Left ventricle myocardium inferior (tissue), 1 donor: ENCODE results near the gene ERICH6B. TPM values are rescaled to one million over a fixed set of nuclear protein-coding genes. Genes with fewer than 3 reads are reported as not detected.

Experiments used
- DNase-seq: peaks from one replicate; pipeline ENCODE4 v3.0.0-alpha.2; 2020
- H3K27ac ChIP-seq: fragments of 200-600 bp; replicated peaks from 2 replicates; pipeline ENCODE4 v1.8.0; 2021
- H3K27me3 ChIP-seq: fragments of 200-600 bp; 2 replicates; pipeline ENCODE4 v1.8.0; 2021; ENCODE audit warnings: low read depth
- H3K36me3 ChIP-seq: fragments of 200-600 bp; 2 replicates; pipeline ENCODE4 v1.8.0; 2021
- H3K4me1 ChIP-seq: fragments of 200-600 bp; 2 replicates; pipeline ENCODE4 v1.8.0; 2021
- H3K4me3 ChIP-seq: fragments of 200-600 bp; 2 replicates; pipeline ENCODE4 v1.8.0; 2021; ENCODE audit warnings: mild to moderate bottlenecking, moderate library complexity
- H3K9me3 ChIP-seq: fragments of 200-600 bp; replicated peaks from 2 replicates; pipeline ENCODE4 v1.8.0; 2021
- intact Hi-C: fragments of 100-400 bp; cut with micrococcal nuclease; formaldehyde crosslinking; loops from one replicate; pipeline ENCODE4 v1.11.0; 2022
- total RNA-seq: library from RNA; stranded (reverse); fragmentation: NEBNext Ultra II Directional; extraction: Animal tissue kit (Norgen Biotek cat#: 25700); gene quantifications from one replicate; pipeline ENCODE4 v1.2.1, GENCODE V29; 2021
- TF ChIP-seq, protein P1 (sequence below): fragments of 200-600 bp; IDR thresholded peaks from 2 replicates; pipeline ENCODE4 v1.8.0; 2021; ENCODE audit warnings: antibody characterized with exemption, mild to moderate bottlenecking, borderline replicate concordance
- donor health status: DM: no; HTN: yes; CAD: no; lungs with severe emphysema.

ERICH6B gene
- total RNA-seq, 1 donor from 2014 or later, result not detected

GRCh38 chr13:45536224-45536623 lies 79.3 kb downstream of the ERICH6B start:
- DNase-seq, result no peak
- intact Hi-C loops, result no loop called here
- Histone ChIP-seq H3K4me1 (no peaks in the 10 kb centered on the region), H3K4me3 (no peak overlapping the region), H3K27ac (no peak overlapping the region), H3K27me3 (no peaks in the 10 kb centered on the region), H3K9me3 (no peaks in the 10 kb centered on the region), H3K36me3 (peaks cover 54% of the 10 kb centered on the region)
- TF ChIP-seq, protein P1, sequence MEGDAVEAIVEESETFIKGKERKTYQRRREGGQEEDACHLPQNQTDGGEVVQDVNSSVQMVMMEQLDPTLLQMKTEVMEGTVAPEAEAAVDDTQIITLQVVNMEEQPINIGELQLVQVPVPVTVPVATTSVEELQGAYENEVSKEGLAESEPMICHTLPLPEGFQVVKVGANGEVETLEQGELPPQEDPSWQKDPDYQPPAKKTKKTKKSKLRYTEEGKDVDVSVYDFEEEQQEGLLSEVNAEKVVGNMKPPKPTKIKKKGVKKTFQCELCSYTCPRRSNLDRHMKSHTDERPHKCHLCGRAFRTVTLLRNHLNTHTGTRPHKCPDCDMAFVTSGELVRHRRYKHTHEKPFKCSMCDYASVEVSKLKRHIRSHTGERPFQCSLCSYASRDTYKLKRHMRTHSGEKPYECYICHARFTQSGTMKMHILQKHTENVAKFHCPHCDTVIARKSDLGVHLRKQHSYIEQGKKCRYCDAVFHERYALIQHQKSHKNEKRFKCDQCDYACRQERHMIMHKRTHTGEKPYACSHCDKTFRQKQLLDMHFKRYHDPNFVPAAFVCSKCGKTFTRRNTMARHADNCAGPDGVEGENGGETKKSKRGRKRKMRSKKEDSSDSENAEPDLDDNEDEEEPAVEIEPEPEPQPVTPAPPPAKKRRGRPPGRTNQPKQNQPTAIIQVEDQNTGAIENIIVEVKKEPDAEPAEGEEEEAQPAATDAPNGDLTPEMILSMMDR, result no peak

- H3K27ac ChIP-seq, result no peak overlapping the region
- H3K4me3 ChIP-seq, result no peak overlapping the region
- no peak for DNase-seq
- no peaks in the 10 kb centered on the region for H3K9me3 ChIP-seq
- intact Hi-C loops, result no loop called here
- H3K36me3 ChIP-seq, result peaks cover 70% of the 10 kb centered on the region
- H3K4me1 ChIP-seq, result no peaks in the 10 kb centered on the region
- H3K27me3 ChIP-seq, result no peaks in the 10 kb centered on the region
- TF ChIP-seq, protein P1, result no peak
Measured at GRCh38 chr13:45534604-45535003, 80.9 kb downstream of the ERICH6B start.

GRCh38 chr13:45529758-45530157 lies 85.8 kb downstream of the ERICH6B start:
- H3K36me3 ChIP-seq, result peaks cover 93% of the 10 kb centered on the region
- no peak for DNase-seq
- intact Hi-C loops, result no loop called here
- H3K4me3 ChIP-seq, result no peak overlapping the region
- no peaks in the 10 kb centered on the region for H3K4me1 ChIP-seq
- TF ChIP-seq, protein P1, result no peak
- H3K9me3 ChIP-seq, result no peaks in the 10 kb centered on the region
- no peaks in the 10 kb centered on the region for H3K27me3 ChIP-seq
- H3K27ac ChIP-seq, result no peak overlapping the region

DNA sequence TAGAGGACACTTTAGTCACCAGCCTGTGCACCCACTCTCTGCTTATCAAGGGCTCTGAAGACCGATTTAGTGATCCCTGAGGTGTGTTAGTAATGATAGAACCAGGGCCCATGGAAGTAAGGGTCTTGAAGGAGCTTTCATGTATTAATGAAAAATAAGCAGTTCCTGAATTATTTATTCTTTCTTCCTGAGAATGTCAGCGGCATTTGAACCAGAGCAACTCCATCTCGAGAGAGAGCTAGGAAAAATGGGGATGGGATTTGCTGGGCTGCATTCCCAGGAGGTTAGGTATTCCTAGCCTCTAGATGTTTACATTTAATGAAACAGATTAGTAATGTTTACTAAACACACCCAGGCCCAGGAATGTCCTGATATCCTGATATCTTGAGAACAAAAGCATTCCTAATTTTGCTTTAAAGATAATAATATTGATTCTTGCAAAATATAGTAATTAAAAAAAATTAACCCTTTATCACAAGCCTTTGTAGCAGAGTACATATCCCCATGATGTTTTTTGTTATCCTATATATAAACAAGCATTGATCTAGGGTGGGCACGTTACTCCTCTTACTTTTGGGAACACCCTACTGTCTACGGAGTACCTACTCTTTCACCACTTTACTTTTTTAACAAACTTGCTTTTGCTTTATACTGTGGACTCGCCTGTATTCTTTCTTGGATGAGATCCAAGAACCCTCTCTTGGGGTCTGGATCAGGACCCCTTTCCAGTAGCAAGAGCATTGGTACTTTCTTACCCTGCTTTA lies 87.7 kb downstream of the ERICH6B start:
- H3K9me3 ChIP-seq, result no peaks in the 10 kb centered on the region
- peaks cover 6% of the 10 kb centered on the region for H3K4me1 ChIP-seq
- peaks cover 89% of the 10 kb centered on the region for H3K36me3 ChIP-seq
- TF ChIP-seq, protein P1, result no peak
- no peak overlapping the region for H3K27ac ChIP-seq
- intact Hi-C loops, result no loop called here
- H3K27me3 ChIP-seq, result no peaks in the 10 kb centered on the region
- no peak for DNase-seq
- H3K4me3 ChIP-seq, result no peak overlapping the region

- TF ChIP-seq, protein P1, result no peak
- intact Hi-C loops, result no loop called here
- no peak overlapping the region for H3K27ac ChIP-seq
- no peaks in the 10 kb centered on the region for H3K9me3 ChIP-seq
- H3K4me1 ChIP-seq, result peaks cover 6% of the 10 kb centered on the region
- no peak for DNase-seq
- no peaks in the 10 kb centered on the region for H3K27me3 ChIP-seq
- no peak overlapping the region for H3K4me3 ChIP-seq
- H3K36me3 ChIP-seq, result peaks cover 77% of the 10 kb centered on the region
Measured at GRCh38 chr13:45522571-45522970, 93.0 kb downstream of the ERICH6B start.
